Tibial nerve (tissue), 4 donors: ENCODE measurements around the gene ZNF789. TPM values are rescaled to one million over a fixed set of nuclear protein-coding genes. Genes with fewer than 3 reads are reported as not detected.

Experiments
- DNase-seq, 2 donors: peaks; one replicate each; pipeline ENCODE4 v3.0.0-alpha.2; 2019; ENCODE audit warnings: low spot score in 2 of 2
- H3K27ac ChIP-seq, 4 donors: fragments of 200-600 bp; sonication (generic) in 3 of 4; one replicate each; pipeline ENCODE4 v1.5.1; 2017 to 2019; ENCODE audit warnings: mild to moderate bottlenecking in 1 of 4
- H3K27me3 ChIP-seq, 2 donors: fragments of 200-600 bp; sonication (generic) in 1 of 2; one replicate each; pipeline versions ENCODE4 v1.5.1 to v1.6.0; 2017 to 2019
- H3K36me3 ChIP-seq, 3 donors: fragments of 200-600 bp; sonication (generic); one replicate each; pipeline ENCODE4 v1.5.1; 2018 to 2019
- H3K4me1 ChIP-seq, 4 donors: fragments of 200-600 bp; sonication (generic) in 3 of 4; one replicate each; pipeline ENCODE4 v1.5.1; 2017 to 2019
- H3K4me3 ChIP-seq, 4 donors: fragments of 200-600 bp; sonication (generic) in 3 of 4; one replicate each; pipeline ENCODE4 v1.5.1; 2017 to 2019; ENCODE audit warnings: mild to moderate bottlenecking in 1 of 4, moderate library complexity in 1 of 4
- H3K9me3 ChIP-seq, 4 donors: fragments of 200-600 bp; sonication (generic) in 3 of 4; one replicate each; pipeline ENCODE4 v1.5.1; 2017 to 2019
- CTCF ChIP-seq, 5 experiments: fragments of 200-600 bp in 3 of 5; fragments of 450-650 bp in 2 of 5; sonication (generic) in 3 of 5; IDR thresholded peaks; one replicate each; pipeline ENCODE4 v1.5.1; 2016 to 2019; ENCODE audit warnings: antibody characterized with exemption in 5 of 5, mild to moderate bottlenecking in 3 of 5, moderate library complexity in 2 of 5
- EP300 ChIP-seq, 2 donors: sonication (generic); formaldehyde crosslinking; IDR thresholded peaks; one replicate each; pipeline ENCODE4 v1.6.1; 2017; ENCODE audit warnings: antibody characterized with exemption in 2 of 2, mild to moderate bottlenecking in 1 of 2
- POLR2A ChIP-seq, 2 donors: fragments of 450-650 bp; IDR thresholded peaks; one replicate each; pipeline ENCODE4 v1.6.1; 2017; ENCODE audit warnings: antibody characterized with exemption in 2 of 2, mild to moderate bottlenecking in 2 of 2, moderate library complexity in 2 of 2
- WGBS, 2 donors: methylation state at CpG; one replicate each; pipeline ENCODE4 v1.1.5; 2018; 5-methylcytosine and 5-hydroxymethylcytosine counted together
- total RNA-seq, 4 donors: library from RNA; depleted of rRNA; stranded (reverse); fragments of >200 nt; gene quantifications; one replicate each; pipeline ENCODE4 v1.1.0, GENCODE V29; 2016

ZNF789 gene
- total RNA-seq, 4 donors from 2014 or later = 7.4 to 16.5 (median 12.1) TPM

GRCh38 chr7:99469381-99470065 lies 3.2 kb upstream of the ZNF789 start:
- Histone ChIP-seq H3K4me3 (peak overlapping the region in 1 of 4 donors; percentile 18), H3K9me3 (no peaks in the 10 kb centered on the region), H3K27me3 (no peaks in the 10 kb centered on the region), H3K27ac (peak overlapping the region in 2 of 4 donors; percentile 28 to 85), H3K4me1 (peaks cover 0 to 31% (median 20%) of the 10 kb centered on the region in 4 donors), H3K36me3 (peaks cover 0 to under 1% (median 0%) of the 10 kb centered on the region in 3 donors)
- 41 to 47% methylated on average over 23 of the region's 23 CpGs for WGBS, 2 donors
- no peak for TF ChIP-seq EP300 (IDR thresholded peaks at IDR 0.05)
- TF ChIP-seq POLR2A (IDR thresholded peaks at IDR 0.05) = no peak
- TF ChIP-seq CTCF (IDR thresholded peaks at IDR 0.05) = no peak
- DNase-seq = no peak

GRCh38 chr7:99473315-99473596 lies 566 bp downstream of the ZNF789 start:
- H3K4me3 ChIP-seq = peak overlapping the region; percentile 57 to 85 (median 76)
- H3K36me3 ChIP-seq = no peaks in the 10 kb centered on the region
- peaks cover 0 to 45% (median 16%) of the 10 kb centered on the region in 4 donors for H3K4me1 ChIP-seq
- 1 to 5% methylated on average over 7 of the region's 7 CpGs for WGBS, 2 donors
- H3K9me3 ChIP-seq = no peaks in the 10 kb centered on the region
- H3K27ac ChIP-seq = peak overlapping the region in 3 of 4 donors; percentile 37 to 86 (median 85)
- no peaks in the 10 kb centered on the region for H3K27me3 ChIP-seq
- TF ChIP-seq POLR2A (IDR thresholded peaks at IDR 0.05) (no peak), CTCF (IDR thresholded peaks at IDR 0.05) (no peak), EP300 (IDR thresholded peaks at IDR 0.05) (no peak)
- DNase-seq = no peak

GRCh38 chr7:99476107-99476506 lies 3.4 kb downstream of the ZNF789 start:
- WGBS, 2 donors = 33 to 57% methylated on average over 5 of the region's 5 CpGs
- Histone ChIP-seq H3K27me3 (no peaks in the 10 kb centered on the region), H3K36me3 (peaks cover 0 to 21% (median 0%) of the 10 kb centered on the region in 3 donors), H3K4me1 (peaks cover 0 to 55% (median 16%) of the 10 kb centered on the region in 4 donors), H3K9me3 (no peaks in the 10 kb centered on the region), H3K4me3 (no peak overlapping the region), H3K27ac (peak overlapping the region in 2 of 4 donors; percentile 16 to 52)
- TF ChIP-seq CTCF (IDR thresholded peaks at IDR 0.05) (no peak), EP300 (IDR thresholded peaks at IDR 0.05) (no peak), POLR2A (IDR thresholded peaks at IDR 0.05) (no peak)
- DNase-seq = no peak

- H3K27ac ChIP-seq = peak overlapping the region in 2 of 4 donors; percentile 12 to 28
- H3K9me3 ChIP-seq = no peaks in the 10 kb centered on the region
- WGBS, 2 donors = 59 to 61% methylated on average over 15 of the region's 15 CpGs
- peaks cover 0 to 39% (median 7%) of the 10 kb centered on the region in 4 donors for H3K4me1 ChIP-seq
- H3K4me3 ChIP-seq = no peak overlapping the region
- no peak for DNase-seq
- no peaks in the 10 kb centered on the region for H3K27me3 ChIP-seq
- no peak for TF ChIP-seq CTCF (IDR thresholded peaks at IDR 0.05)
- TF ChIP-seq EP300 (IDR thresholded peaks at IDR 0.05) = no peak
- no peak for TF ChIP-seq POLR2A (IDR thresholded peaks at IDR 0.05)
- peaks cover 0 to 27% (median 0%) of the 10 kb centered on the region in 3 donors for H3K36me3 ChIP-seq
These were observed 6.1 kb downstream of the ZNF789 start for GRCh38 chr7:99478464-99479440.
